ENCODE data around the gene ISX. TPM values are rescaled to one million over a fixed set of nuclear protein-coding genes. Genes with fewer than 3 reads are reported as not detected.

The ISX gene
- total RNA-seq, 1 experiment from 2014 or later = not detected

- TF ChIP-seq ZNF219 (CRISPR knock-in tag; IDR thresholded peaks at IDR 0.05; ENCODE audit: borderline replicate concordance) (no peak), ZNF396 (CRISPR knock-in tag; IDR thresholded peaks at IDR 0.05; ENCODE audit: borderline replicate concordance) (no peak), GABPB1 (CRISPR knock-in tag; IDR thresholded peaks at IDR 0.05) (no peak), ZNF317 (CRISPR knock-in tag; IDR thresholded peaks at IDR 0.05; ENCODE audit: borderline replicate concordance, low read depth) (no peak), ARID4B (CRISPR knock-in tag; IDR thresholded peaks at IDR 0.05; ENCODE audit: borderline replicate concordance) (no peak), NR2C2 (CRISPR knock-in tag; IDR thresholded peaks at IDR 0.05) (no peak), NR3C1 (CRISPR knock-in tag; conservative IDR thresholded peaks at IDR 0.05; ENCODE audit: low read depth) (no peak), E2F1 (CRISPR knock-in tag; IDR thresholded peaks at IDR 0.05) (no peak), IRF1 (CRISPR knock-in tag; IDR thresholded peaks at IDR 0.05) (no peak), RORB (CRISPR knock-in tag; IDR thresholded peaks at IDR 0.05) (no peak), KAT7 (CRISPR knock-in tag; IDR thresholded peaks at IDR 0.05; ENCODE audit: borderline replicate concordance) (no peak), EMX1 (CRISPR knock-in tag; IDR thresholded peaks at IDR 0.05) (no peak)
- TF ChIP-seq, protein P1, sequence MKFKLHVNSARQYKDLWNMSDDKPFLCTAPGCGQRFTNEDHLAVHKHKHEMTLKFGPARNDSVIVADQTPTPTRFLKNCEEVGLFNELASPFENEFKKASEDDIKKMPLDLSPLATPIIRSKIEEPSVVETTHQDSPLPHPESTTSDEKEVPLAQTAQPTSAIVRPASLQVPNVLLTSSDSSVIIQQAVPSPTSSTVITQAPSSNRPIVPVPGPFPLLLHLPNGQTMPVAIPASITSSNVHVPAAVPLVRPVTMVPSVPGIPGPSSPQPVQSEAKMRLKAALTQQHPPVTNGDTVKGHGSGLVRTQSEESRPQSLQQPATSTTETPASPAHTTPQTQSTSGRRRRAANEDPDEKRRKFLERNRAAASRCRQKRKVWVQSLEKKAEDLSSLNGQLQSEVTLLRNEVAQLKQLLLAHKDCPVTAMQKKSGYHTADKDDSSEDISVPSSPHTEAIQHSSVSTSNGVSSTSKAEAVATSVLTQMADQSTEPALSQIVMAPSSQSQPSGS (CRISPR knock-in tag; IDR thresholded peaks at IDR 0.05; ENCODE audit: borderline replicate concordance, low read depth) = no peak
- TF ChIP-seq, protein P2, sequence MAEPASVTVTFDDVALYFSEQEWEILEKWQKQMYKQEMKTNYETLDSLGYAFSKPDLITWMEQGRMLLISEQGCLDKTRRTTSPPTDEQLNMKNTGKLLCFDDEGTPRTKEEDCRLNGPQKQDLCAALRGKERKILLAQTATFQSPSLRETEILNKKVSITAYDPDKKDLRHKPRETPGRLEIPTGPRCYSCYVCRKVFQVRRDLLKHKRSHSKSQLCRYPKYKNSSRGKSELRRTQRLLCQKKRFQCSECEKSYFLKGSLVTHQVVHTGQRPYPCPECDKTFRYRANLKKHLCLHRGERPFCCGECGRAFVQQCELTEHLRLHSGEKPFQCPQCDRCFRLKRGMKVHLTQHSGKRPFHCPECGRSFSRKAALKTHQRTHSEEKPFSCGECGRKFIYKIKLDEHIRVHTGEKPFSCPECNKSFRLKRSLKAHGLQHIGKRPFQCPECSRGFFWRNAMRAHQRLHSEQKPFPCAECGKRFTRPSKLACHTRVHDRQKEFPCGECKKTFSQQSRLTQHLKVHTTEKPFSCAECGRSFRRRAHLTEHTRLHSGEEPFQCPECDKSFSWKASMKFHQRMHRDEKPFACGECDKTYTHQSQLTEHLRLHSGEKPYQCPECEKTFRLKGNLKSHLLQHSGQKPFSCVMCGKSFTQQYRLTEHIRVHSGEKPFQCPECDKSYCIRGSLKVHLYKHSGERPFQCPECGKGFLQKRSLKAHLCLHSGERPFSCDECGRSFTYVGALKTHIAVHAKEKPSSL (CRISPR knock-in tag; conservative IDR thresholded peaks at IDR 0.05) = no peak
- TF ChIP-seq, protein P3, sequence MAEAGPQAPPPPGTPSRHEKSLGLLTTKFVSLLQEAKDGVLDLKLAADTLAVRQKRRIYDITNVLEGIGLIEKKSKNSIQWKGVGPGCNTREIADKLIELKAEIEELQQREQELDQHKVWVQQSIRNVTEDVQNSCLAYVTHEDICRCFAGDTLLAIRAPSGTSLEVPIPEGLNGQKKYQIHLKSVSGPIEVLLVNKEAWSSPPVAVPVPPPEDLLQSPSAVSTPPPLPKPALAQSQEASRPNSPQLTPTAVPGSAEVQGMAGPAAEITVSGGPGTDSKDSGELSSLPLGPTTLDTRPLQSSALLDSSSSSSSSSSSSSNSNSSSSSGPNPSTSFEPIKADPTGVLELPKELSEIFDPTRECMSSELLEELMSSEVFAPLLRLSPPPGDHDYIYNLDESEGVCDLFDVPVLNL (CRISPR knock-in tag; IDR thresholded peaks at IDR 0.05; ENCODE audit: borderline replicate concordance, low read depth) = no peak
- Mint-ChIP-seq H3K4me1 (peaks cover 12% of the 10 kb centered on the region), H3K4me3 (no peak overlapping the region), H3K27me3 (ENCODE audit: low read depth) (peaks cover 9% of the 10 kb centered on the region), H3K9me3 (peaks cover 29% of the 10 kb centered on the region), H3K27ac (no peak overlapping the region), H3K36me3 (peaks cover 12% of the 10 kb centered on the region)
- CTCF ChIA-PET = interaction anchor here (0.6 to 6.2 kb wide), 9 partner anchors 9 to 1699 kb away, joined by 3 to 94 read pairs (median 3); no protein-coding TSS in a partner anchor
- DNase-seq (ENCODE audit: low spot score) (no peak), ATAC-seq (no peak)
- POLR2A ChIA-PET = no interaction called here
Observed at GRCh38 chr22:35045451-35045850, 20.5 kb upstream of the ISX start.

Data from WTC11 (cell line).